Medulla oblongata (tissue), 1 donor: Measurements from ENCODE around the gene ETV2.
"Not testable (repeated sequence)": the region's sequence is repeated elsewhere in the genome, so short reads cannot be mapped to it uniquely, and the experiment has no call there.

Source experiments
- DNase-seq: peaks from one replicate; pipeline ENCODE4 v3.0.0-alpha.2; 2015; ENCODE audit errors: extremely low spot score

Gene ETV2

GRCh38 chr19:35628565-35629331 is 12.8 kb upstream of the ETV2 start, which contains the start of gene RBM42:
Gene RBM42, plus strand, starts transcription at chr19:35629036. Its CDS starts 118 bp downstream, at chr19:35629154.
- DNase-seq = peak; percentile 99

- DNase-seq = no peak
Measured at GRCh38 chr19:35629332-35629633, 12.3 kb upstream of the ETV2 start.

DNA sequence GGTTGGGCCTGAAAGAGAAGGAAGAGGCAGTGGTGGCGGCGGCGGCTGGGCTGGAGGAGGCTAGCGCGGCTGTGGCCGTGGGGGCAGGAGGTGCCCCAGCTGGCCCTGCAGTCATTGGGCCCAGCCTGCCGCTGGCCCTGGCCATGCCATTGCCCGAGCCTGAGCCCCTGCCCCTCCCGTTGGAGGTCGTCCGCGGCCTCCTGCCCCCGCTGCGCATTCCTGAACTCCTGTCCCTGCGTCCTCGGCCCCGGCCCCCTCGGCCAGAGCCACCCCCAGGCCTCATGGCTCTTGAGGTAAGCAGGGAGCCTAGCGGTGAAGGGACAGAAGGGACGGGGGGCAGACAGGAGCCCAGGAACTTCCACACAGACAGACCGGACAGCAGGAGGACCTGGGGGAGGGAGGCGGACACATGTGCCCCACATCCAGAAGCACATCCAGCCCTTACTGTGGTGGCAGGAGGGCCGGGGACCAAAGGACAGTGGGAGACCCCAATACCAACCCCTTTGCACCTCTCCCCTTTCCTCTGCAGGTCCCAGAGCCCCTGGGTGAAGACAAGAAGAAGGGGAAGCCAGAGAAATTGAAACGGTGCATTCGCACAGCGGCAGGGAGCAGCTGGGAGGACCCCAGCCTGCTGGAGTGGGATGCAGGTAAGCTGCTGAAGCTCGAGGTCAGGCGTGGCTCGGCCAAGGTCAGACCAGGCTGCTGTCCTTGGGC is 7.7 kb upstream of the ETV2 start:
- no peak for DNase-seq

DNA sequence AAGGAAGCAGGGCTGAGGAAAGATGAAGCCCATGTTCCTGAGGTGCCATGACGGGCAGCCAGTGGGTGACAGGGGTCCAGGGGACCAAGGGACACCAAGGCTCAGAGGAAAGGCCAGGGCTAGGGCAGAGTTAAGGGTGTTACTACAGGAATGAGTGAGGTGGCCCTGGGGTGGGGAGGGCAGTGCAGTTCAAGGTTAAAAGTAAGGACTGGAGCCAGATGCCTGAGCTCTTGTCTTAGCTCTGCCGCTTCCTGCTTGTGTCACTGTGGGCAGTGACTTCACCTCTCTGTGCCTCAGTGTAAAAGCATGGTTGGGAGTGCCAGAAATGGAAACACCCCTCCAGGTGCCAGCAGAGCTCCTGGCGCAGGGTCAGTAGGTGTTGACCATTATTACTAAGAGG is 4.9 kb upstream of the ETV2 start:
- no peak for DNase-seq

DNA sequence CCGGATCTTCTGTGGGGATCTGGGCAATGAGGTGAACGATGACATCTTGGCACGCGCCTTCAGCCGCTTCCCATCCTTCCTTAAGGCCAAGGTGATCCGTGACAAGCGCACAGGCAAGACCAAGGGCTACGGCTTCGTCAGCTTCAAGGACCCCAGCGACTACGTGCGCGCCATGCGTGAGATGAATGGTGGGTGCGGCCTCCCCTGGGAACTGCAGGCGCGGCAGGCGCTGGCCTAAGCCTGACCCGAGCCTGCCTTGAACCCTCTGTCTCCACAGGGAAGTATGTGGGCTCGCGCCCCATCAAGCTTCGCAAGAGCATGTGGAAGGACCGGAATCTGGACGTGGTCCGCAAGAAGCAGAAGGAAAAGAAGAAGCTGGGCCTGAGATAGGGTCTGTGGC is 4.4 kb upstream of the ETV2 start:
- DNase-seq = no peak

GRCh38 chr19:35639321-35639639 is 2.3 kb upstream of the ETV2 start:
- no peak for DNase-seq

GRCh38 chr19:35639863-35640262 is 1.7 kb upstream of the ETV2 start:
- DNase-seq = no peak

GRCh38 chr19:35642312-35642711 is 767 bp downstream of the ETV2 start:
- DNase-seq = no peak

- DNase-seq = no peak
Measured at GRCh38 chr19:35642798-35643254, 1.3 kb downstream of the ETV2 start.

DNA sequence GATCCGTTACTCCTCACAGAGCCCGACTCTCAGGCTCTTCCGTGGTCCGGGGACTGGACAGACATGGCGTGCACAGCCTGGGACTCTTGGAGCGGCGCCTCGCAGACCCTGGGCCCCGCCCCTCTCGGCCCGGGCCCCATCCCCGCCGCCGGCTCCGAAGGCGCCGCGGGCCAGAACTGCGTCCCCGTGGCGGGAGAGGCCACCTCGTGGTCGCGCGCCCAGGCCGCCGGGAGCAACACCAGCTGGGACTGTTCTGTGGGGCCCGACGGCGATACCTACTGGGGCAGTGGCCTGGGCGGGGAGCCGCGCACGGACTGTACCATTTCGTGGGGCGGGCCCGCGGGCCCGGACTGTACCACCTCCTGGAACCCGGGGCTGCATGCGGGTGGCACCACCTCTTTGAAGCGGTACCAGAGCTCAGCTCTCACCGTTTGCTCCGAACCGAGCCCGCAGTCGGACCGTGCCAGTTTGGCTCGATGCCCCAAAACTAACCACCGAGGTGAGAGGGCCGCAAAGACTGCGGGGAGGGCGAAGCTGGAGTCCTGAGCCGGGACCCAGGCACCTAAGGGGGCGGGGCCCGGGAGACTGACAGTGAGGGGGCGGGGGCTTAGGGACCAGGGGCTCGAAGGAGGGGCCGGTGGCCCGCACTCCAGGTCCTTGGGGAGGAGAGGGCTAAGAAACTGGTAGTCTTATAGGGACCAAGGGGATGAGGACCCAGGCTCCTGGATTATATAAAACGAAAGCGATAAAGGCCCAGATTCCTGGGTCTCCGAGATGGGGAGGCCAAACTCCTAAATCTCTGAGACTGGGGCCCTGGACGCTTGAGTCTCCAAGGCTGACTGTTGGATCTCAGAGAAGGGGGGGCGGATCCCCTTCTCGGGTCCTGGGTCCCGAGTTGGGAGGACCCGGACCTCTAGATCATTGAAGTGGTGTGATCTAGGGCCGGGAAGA is 2.0 kb downstream of the ETV2 start:
- peak; percentile 63 for DNase-seq

GRCh38 chr19:35644206-35644986 is 2.9 kb downstream of the ETV2 start:
- DNase-seq = peak; percentile 79

DNA sequence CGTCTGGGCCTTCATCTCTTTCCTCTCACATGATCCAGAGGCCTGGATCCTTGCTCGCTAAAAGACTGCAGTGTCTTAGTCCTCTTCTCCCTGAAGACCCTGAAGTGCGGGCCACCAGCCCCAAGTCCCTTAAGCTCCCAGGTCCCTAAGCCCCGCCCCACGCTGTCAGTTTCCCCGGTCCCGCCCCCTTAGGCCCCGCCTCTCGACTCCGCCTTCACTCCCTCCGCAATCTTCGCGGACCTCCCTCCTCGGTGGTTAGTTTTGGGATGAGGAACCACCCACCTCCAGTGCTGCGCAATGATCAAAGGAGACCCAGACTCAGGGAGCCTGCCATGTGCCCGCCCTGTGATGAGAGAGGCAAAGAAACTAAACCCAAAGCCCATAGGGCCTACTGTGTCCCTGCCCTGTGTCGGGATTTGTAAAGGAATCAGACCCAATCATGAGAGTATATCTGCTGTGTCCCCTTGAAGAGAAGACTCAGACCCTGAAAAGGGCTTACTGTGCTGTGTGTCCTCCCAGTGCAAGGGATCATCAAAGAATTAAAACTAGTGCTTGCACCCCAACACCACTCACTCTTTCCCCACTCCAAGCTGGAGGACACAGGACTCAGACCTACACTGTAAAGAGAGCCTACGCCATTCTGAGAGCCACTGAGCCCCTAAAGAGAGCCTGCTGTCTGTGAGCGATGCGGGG is 3.6 kb downstream of the ETV2 start:
- peak; percentile 66 for DNase-seq

DNA sequence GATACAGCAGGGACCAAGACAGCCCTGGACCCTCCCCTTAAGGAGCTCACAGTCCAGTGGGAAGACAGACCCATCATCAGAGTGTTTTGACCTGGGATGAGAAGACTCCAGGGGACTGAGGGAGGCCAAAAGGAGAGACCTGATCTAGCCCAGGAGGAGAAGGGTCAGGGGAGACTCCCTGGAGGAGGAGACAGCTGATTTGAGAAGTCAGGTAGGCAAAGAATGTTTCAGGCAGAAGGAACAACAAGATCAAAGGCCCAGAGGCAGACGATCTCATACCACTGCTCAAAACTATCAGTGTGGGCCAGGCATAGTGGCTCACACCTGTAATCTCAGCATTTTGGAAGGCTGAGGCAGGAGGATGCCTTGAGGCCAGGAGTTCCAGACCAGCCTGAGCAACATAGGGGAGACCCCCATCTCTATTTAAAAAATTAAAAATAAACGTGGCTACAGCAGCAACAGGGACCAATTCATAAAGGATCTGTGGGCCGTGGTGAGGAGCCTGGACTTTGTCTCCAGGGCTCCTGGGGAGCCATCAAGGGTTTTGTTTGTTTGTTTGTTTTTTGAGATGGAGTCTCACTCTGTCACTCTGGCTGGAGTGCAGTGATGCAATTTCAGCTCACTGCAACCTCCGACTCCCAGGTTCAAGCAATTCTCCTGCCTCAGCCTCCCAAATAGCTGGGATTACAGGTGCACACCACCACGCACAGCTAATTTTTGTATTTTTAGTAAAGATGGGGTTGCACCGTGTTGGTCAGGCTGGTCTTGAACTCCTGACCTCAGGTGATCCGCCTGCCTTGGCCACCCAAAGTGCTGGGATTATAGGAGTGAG is 4.4 kb downstream of the ETV2 start:
- no peak for DNase-seq

- peak; percentile 99 for DNase-seq
Measured at GRCh38 chr19:35648017-35648961, 6.7 kb downstream of the ETV2 start, which contains the start of gene COX6B1. Gene COX6B1, plus strand, starts transcription at chr19:35648323. Its CDS starts 2,921 bp downstream, at chr19:35651244.

GRCh38 chr19:35650581-35650980 is 9.0 kb downstream of the ETV2 start:
- no peak for DNase-seq

DNA sequence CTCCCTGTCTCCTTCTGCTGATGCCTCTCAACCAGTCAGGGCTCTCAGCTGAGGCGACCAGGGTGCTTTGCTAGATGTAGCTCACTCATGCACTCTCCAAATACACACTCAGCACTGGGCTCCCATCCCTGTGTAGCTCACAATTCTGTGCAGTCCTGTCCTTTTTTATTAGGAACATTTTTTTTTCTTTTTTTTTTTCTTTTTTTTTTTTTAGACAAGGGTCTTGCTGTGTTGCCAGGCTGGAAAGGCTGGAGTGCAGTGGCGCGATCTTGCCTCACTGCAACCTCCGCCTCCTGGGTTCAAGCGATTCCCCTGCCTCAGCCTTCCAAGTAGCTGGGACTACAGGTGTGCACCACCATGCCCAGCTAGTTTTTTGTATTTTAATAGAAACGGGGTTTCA is 13.3 kb downstream of the ETV2 start:
- not testable (repeated sequence) for DNase-seq

GRCh38 chr19:35655600-35655999 is 14.1 kb downstream of the ETV2 start:
- DNase-seq = no peak

- no peak for DNase-seq
Measured at GRCh38 chr19:35656700-35657099, 15.2 kb downstream of the ETV2 start.
